ENCODE data around the gene LRP1B. TPM values are rescaled to one million over a fixed set of nuclear protein-coding genes. Genes with fewer than 3 reads are reported as not detected.

LRP1B gene
- total RNA-seq, 1 donor from 2014 or later, result 0.54 TPM

DNA sequence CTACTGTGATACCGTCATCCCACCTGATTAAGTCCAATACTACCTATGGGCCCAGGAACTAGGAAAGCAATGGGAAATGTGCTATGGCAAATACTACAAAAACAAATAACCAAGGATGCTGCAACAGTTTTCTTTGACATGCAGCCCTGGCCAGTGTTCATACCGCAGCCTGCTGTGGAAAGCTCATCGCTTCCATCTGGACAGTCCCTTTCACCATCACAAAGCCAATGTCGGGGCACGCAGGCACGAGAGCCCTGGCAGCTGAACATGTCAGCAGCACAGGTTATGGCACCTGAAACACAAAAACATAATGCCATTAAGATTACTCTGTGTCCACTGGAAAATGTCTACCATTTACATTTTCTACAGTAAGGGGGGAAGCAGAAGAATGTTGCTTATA, 1621.1 kb downstream of the LRP1B start:
- Mint-ChIP-seq H3K36me3 (ENCODE audit: low read depth) (no peaks in the 10 kb centered on the region), H3K27ac (ENCODE audit: unreplicated experiment) (no peak overlapping the region), H3K4me1 (peaks cover 10% of the 10 kb centered on the region), H3K4me3 (no peak overlapping the region), H3K27me3 (ENCODE audit: low read depth) (no peaks in the 10 kb centered on the region), H3K9me3 (peaks cover 3% of the 10 kb centered on the region)
- DNase-seq (ENCODE audit: low read depth, low spot score), result no peak
- TF ChIP-seq, protein P1, sequence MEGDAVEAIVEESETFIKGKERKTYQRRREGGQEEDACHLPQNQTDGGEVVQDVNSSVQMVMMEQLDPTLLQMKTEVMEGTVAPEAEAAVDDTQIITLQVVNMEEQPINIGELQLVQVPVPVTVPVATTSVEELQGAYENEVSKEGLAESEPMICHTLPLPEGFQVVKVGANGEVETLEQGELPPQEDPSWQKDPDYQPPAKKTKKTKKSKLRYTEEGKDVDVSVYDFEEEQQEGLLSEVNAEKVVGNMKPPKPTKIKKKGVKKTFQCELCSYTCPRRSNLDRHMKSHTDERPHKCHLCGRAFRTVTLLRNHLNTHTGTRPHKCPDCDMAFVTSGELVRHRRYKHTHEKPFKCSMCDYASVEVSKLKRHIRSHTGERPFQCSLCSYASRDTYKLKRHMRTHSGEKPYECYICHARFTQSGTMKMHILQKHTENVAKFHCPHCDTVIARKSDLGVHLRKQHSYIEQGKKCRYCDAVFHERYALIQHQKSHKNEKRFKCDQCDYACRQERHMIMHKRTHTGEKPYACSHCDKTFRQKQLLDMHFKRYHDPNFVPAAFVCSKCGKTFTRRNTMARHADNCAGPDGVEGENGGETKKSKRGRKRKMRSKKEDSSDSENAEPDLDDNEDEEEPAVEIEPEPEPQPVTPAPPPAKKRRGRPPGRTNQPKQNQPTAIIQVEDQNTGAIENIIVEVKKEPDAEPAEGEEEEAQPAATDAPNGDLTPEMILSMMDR (conservative IDR thresholded peaks at IDR 0.05), result no peak

DNA sequence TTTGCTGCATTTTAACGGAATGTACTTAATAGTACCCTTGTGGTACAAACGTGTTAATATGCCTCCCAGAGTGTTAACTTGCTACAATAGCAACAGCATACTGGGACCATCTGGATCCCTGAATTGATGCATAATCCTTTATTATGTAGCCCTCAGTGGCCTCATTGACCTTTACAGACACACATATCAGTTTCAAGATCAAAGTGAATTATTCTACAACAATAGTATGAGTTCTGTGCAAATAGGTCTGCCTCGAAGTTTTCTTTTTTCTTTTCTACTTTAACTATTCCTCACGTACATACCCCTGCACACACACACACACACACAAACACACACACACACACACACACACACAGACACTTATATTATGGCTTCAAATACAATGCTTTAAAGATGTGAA, 1622.1 kb downstream of the LRP1B start:
- Mint-ChIP-seq H3K9me3 (peaks cover 3% of the 10 kb centered on the region), H3K27me3 (ENCODE audit: low read depth) (no peaks in the 10 kb centered on the region), H3K36me3 (ENCODE audit: low read depth) (no peaks in the 10 kb centered on the region), H3K4me3 (no peak overlapping the region), H3K27ac (ENCODE audit: unreplicated experiment) (no peak overlapping the region), H3K4me1 (peaks cover 10% of the 10 kb centered on the region)
- TF ChIP-seq, protein P1 (conservative IDR thresholded peaks at IDR 0.05), result no peak
- DNase-seq (ENCODE audit: low read depth, low spot score), result no peak

- H3K4me3 Mint-ChIP-seq, result no peak overlapping the region
- TF ChIP-seq, protein P1 (conservative IDR thresholded peaks at IDR 0.05), result no peak
- DNase-seq (ENCODE audit: low read depth, low spot score), result no peak
- peaks cover 10% of the 10 kb centered on the region for H3K4me1 Mint-ChIP-seq
- H3K27me3 Mint-ChIP-seq (ENCODE audit: low read depth), result no peaks in the 10 kb centered on the region
- peaks cover 3% of the 10 kb centered on the region for H3K9me3 Mint-ChIP-seq
- no peaks in the 10 kb centered on the region for H3K36me3 Mint-ChIP-seq (ENCODE audit: low read depth)
- no peak overlapping the region for H3K27ac Mint-ChIP-seq (ENCODE audit: unreplicated experiment)
Measured at GRCh38 chr2:140506606-140507005, 1624.2 kb downstream of the LRP1B start.

- no peak for DNase-seq (ENCODE audit: low read depth, low spot score)
- Mint-ChIP-seq H3K4me1 (peaks cover 10% of the 10 kb centered on the region), H3K9me3 (no peaks in the 10 kb centered on the region), H3K36me3 (ENCODE audit: low read depth) (no peaks in the 10 kb centered on the region), H3K4me3 (no peak overlapping the region), H3K27ac (ENCODE audit: unreplicated experiment) (no peak overlapping the region), H3K27me3 (ENCODE audit: low read depth) (no peaks in the 10 kb centered on the region)
- TF ChIP-seq, protein P1 (conservative IDR thresholded peaks at IDR 0.05), result no peak
Measured at GRCh38 chr2:140504601-140505000, 1626.2 kb downstream of the LRP1B start.

DNA sequence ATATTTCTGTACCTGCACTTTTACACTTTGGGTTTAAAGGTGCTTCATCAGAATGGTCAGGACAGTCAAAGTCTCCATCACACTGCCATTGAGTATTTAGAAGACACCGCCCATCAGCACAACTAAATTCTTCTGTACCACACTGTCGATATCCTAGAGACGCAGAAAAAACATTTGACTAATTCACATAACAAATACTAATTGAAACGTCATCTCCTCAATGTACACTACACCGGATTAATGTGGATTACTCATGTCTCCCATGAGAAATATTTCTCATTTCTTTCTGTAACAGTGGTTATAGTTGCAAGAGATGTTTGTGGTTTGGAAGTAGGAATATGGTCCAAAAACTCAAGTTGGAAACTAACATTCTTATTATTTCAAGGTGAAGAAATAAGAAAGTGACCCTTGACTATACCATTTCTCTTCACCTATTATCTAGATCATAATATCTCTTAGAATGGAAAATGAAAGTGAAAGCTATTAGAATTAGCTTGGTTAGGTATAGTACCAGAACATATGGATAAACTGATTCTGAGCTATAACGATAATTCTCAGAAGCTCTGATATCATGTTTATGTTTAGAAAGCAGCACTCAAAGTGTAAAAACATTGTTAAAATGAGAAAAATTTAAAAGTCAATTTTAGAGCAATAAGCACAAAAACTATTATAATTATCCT, 1627.7 kb downstream of the LRP1B start:
- TF ChIP-seq, protein P1 (conservative IDR thresholded peaks at IDR 0.05), result no peak
- Mint-ChIP-seq H3K27ac (ENCODE audit: unreplicated experiment) (no peak overlapping the region), H3K4me1 (no peaks in the 10 kb centered on the region), H3K27me3 (ENCODE audit: low read depth) (no peaks in the 10 kb centered on the region), H3K36me3 (ENCODE audit: low read depth) (no peaks in the 10 kb centered on the region), H3K9me3 (no peaks in the 10 kb centered on the region), H3K4me3 (no peak overlapping the region)
- no peak for DNase-seq (ENCODE audit: low read depth, low spot score)

All from neural crest cell (in vitro differentiated cells).